Activated CD4-positive, alpha-beta T cell treated with anti-CD3 and anti-CD28 coated beads, Interleukin-2, amount 50 U/mL, for 24 hours (primary cell): ENCODE data around the gene SCUBE1.

Experiments used
- DNase-seq, 2 donors: peaks; one replicate each; pipeline ENCODE4 v3.0.0-alpha.2; 2020; ENCODE audit warnings: low read depth in 1 of 2, low spot score in 1 of 2

SCUBE1 gene

GRCh38 chr22:43202756-43203410 lies 140.3 kb downstream of the SCUBE1 start:
- DNase-seq, result no peak

GRCh38 chr22:43202326-43202725 lies 140.8 kb downstream of the SCUBE1 start:
- DNase-seq, result no peak

- DNase-seq, result no peak
These were observed 141.5 kb downstream of the SCUBE1 start for GRCh38 chr22:43201486-43202219.

DNA sequence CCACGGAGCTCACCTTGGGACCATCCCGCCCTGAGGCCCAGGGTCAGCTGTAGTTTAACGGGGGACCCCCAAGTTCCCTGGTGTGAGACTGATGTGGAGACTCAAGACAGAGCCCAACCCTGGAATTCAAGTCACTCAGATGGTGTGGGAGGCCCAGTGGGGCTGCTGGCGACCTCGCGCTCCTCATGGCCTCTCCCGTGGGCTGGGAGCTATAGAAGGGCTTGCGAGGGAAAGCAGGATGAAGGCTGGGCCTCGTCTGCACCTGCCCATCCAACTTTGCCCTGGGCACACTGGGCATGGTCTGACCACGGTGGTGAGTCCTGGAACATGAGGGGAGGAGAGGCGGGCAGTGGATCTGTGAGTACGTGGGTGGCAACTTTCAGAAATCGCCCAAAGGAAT lies 142.6 kb downstream of the SCUBE1 start:
- no peak for DNase-seq

DNA sequence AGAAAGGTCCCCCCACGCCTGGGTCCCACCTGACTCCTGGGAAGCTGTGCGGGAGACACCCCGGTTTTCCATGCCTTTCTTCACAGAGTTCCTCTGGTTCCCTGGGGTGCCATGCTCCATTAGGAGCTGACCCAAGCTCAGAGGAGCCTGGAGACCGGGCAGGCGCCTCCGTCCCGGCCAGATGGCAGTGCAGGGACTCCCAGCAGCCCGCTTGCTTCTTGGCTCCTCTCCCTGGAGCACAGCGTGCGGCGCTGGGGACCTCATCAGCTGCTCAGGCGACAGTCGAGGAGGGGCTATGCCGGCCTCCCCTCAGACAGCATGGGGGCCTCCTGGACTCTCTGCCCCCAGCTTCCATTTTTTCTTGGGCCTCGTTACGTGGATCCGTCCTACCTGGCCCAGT lies 143.1 kb downstream of the SCUBE1 start:
- DNase-seq, result no peak

GRCh38 chr22:43199541-43199940 lies 143.6 kb downstream of the SCUBE1 start:
- DNase-seq, result no peak

DNA sequence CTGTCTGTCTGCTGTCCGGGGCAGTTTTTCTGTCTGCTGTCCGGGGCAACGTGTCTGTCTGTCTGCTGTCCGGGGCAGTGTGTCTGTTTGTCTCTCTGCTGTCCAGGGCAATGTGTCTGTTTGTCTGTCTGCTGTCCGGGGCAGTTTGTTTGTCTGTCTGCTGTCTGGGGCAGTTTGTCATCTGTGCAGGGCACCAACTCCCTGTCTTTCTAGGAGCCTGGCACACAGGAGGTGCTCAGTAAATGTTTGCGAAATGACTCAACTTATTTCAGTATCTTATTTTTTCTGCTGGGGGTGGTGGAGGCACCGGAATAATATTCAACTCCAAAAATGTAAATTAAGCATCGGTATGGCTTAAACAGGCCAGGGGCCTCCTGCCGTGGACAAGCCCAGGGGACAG lies 144.2 kb downstream of the SCUBE1 start:
- no peak for DNase-seq

DNA sequence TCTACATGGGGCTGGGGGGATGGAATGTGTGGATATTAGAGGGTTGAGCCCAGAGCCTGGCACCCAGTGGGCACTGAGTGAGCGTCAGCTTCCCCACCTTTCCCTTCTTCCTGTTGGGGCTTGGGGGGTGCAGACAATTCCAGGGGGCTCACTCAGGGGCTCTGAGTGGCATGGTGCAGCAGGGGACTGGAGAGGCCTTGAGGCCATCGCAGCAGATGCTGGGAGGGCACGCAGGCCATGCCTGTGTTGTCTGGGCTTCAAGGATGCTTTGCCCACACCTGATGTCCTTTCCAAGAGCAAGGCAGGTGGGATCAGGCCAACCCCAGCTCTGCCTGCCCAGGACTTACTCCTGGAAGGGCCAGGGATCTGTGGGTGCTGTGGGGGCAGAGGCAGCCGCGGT lies 145.0 kb downstream of the SCUBE1 start:
- DNase-seq, result no peak

GRCh38 chr22:43197271-43197941 lies 145.8 kb downstream of the SCUBE1 start:
- no peak for DNase-seq

DNA sequence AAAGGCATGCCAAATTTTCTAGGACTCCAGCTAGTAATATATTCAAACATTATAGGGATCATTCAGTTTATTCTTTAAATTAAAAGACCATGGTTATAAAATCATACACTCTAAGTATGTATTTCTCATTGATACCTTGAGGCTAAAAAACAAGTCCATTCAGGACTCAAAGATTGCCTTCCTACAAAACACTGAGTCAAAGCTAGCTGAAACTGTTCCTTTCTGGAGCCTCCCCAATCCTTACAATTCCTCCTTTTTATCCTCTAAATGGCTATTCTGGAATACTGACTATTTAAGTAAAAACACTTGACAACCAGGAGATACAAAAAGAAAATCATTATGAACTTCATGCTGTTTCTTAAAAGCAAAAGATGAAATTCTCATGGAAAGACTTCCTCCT lies 151.3 kb downstream of the SCUBE1 start:
- no peak for DNase-seq

GRCh38 chr22:43188829-43189545 lies 154.2 kb downstream of the SCUBE1 start:
- DNase-seq, result no peak

- DNase-seq, result peak; percentile 90 to 96
These were observed 155.7 kb downstream of the SCUBE1 start for GRCh38 chr22:43187171-43188099.

DNA sequence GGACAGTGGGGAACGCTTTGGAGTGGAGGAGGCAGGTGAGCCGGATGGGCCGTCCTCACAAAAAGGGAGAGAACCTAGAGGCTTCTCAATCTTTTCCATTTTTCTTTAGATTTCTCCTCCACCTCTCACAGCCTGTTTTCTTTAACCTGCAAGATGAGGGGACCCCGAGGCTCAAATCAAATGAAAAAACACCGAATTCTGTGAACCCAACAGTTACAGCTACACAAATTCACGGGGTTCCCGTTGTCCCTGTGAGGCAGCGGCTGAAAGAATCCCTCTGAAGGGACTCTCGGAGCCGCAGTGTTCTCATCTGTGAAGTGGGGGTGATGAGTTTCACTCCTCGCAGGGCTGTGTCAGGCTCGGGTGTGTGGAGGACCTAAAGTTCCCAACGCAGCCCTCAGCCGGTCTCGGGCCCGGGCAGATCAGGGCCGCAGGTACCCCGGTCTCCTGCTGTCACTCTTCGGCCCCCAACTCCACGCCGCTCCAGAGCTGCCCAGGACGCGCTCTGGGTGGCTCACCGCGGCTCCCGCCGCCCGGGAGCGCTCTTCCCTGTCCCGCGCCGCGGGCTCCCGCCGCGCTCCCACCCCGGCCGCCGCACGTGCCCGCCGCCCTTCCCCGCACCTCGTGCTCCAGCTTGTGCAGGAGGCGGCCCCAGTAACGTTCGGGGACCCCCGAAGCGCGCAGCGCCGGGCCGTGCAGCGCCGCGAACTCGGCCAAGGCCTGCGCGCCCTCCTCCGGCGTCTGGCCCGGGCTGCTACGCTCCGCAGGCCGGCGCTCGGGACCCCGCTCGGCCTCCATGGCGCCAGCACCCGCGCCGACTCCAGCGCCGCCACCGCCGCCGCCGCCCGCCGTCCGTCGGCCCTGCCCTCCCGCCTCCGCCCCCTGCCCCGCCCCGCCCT lies 156.7 kb downstream of the SCUBE1 start, which contains the start of gene TTLL12:
TTLL12 (minus strand) TSS at position 863 of the 899 bp plus-strand sequence; CDS start at position 798, 65 bp downstream.
- DNase-seq, result peak; percentile 21 to 35

DNA sequence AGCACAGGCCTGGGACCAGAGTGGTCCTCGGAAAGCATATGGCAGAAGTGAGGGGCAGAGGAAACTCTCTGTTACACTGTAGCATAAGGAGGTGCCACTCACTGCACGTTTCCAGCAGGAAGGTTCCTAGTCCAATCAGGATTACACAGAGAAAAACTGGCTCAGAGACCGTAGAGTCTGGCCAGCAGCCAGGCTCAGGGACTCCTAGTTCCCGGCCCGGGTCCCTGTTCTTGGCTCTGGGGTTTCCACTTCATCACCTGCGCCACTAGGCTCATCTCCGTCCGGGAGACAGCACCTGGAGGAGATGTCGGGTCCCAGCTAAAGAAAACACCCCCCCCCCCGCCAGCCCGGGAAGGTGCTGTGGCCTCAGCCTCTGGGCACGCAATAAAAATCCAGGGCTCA lies 157.3 kb downstream of the SCUBE1 start:
- DNase-seq, result no peak

GRCh38 chr22:43183496-43184277 lies 159.5 kb downstream of the SCUBE1 start:
- no peak for DNase-seq

- DNase-seq, result no peak
These were observed 160.4 kb downstream of the SCUBE1 start for GRCh38 chr22:43182726-43183125.

DNA sequence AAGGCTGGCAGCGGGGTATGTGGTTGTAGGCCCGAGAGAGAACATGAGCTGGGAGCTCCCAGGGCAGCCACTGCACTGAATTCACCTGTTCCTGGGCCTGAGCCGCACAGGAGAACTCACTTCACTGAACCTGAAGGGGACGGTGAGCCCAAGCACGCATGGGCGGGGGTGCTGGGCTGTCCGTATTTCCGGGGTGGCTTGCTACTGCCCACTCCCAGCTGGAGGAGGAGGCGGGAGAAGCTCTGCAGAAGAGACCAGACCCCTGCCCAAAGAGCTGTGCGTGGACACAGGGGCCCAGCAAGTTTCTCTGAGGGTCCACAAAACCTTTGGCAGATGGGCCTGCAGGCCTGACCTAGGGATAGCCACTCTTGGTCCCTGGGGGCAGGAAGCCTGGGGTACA lies 161.1 kb downstream of the SCUBE1 start:
- no peak for DNase-seq

GRCh38 chr22:43181321-43182076 lies 161.7 kb downstream of the SCUBE1 start:
- no peak for DNase-seq
